H9 (cell line): ENCODE results near the gene B4GALT3. TPM values are rescaled to one million over a fixed set of nuclear protein-coding genes. Genes with fewer than 3 reads are reported as not detected.

ENCODE experiments used
- DNase-seq: peaks from one replicate; pipeline ENCODE4 v3.0.0-alpha.2; 2017
- H2AFZ ChIP-seq: one replicate; pipeline ENCODE4 v1.6.1; 2013; ENCODE audit warnings: mild to moderate bottlenecking, low read length, control low read depth, moderate library complexity
- H2AK5ac ChIP-seq: 2 replicates; pipeline ENCODE4 v1.6.1; 2013; ENCODE audit warnings: low read length, control low read depth, mixed read lengths; ENCODE audit not compliant: insufficient read length
- H2BK120ac ChIP-seq: one replicate; pipeline ENCODE4 v1.6.1; 2013; ENCODE audit warnings: low read depth, mild to moderate bottlenecking, low read length, control low read depth, inconsistent platforms; ENCODE audit not compliant: poor library complexity, severe bottlenecking
- H2BK12ac ChIP-seq: 2 replicates; pipeline ENCODE4 v1.6.1; 2013; ENCODE audit warnings: low read length, control low read depth, mixed read lengths, low read depth; ENCODE audit not compliant: insufficient read length
- H2BK15ac ChIP-seq: 2 replicates; pipeline ENCODE4 v1.6.1; 2013; ENCODE audit warnings: low read depth, low read length, control low read depth
- H2BK20ac ChIP-seq: one replicate; pipeline ENCODE4 v1.6.1; 2013; ENCODE audit warnings: low read depth, mild to moderate bottlenecking, low read length, control low read depth, inconsistent platforms; ENCODE audit not compliant: poor library complexity, severe bottlenecking
- H2BK5ac ChIP-seq: 2 replicates; pipeline ENCODE4 v1.6.1; 2013; ENCODE audit warnings: low read length, control low read depth, mixed read lengths; ENCODE audit not compliant: insufficient read length
- H3K14ac ChIP-seq: 2 replicates; pipeline ENCODE4 v1.6.1; 2013; ENCODE audit warnings: low read length, control low read depth; ENCODE audit not compliant: insufficient read depth
- H3K18ac ChIP-seq: 2 replicates; pipeline ENCODE4 v1.6.1; 2013; ENCODE audit warnings: low read depth, mild to moderate bottlenecking, mixed read lengths, low read length, control low read depth; ENCODE audit not compliant: insufficient read length
- H3K23ac ChIP-seq: 2 replicates; pipeline ENCODE4 v1.6.1; 2013; ENCODE audit warnings: low read length, control low read depth, mixed read lengths, low read depth; ENCODE audit not compliant: insufficient read length
- H3K23me2 ChIP-seq: 2 replicates; pipeline ENCODE4 v1.6.1; 2013; ENCODE audit warnings: low read depth, mild to moderate bottlenecking, mixed read lengths, low read length, control low read depth; ENCODE audit not compliant: insufficient read length, poor library complexity, severe bottlenecking
- H3K27ac ChIP-seq: 2 replicates; pipeline ENCODE4 v1.5.1; 2013; ENCODE audit warnings: low read length, control low read depth, mixed read lengths, low read depth; ENCODE audit not compliant: insufficient read length
- H3K27me3 ChIP-seq: 2 replicates; pipeline ENCODE4 v1.6.1; 2013; ENCODE audit warnings: low read length, control low read depth, inconsistent platforms; ENCODE audit not compliant: insufficient read depth
- H3K4ac ChIP-seq: 2 replicates; pipeline ENCODE4 v1.6.1; 2013; ENCODE audit warnings: low read depth, mild to moderate bottlenecking, control low read depth, inconsistent platforms, low read length, moderate library complexity
- H3K4me1 ChIP-seq: 2 replicates; pipeline ENCODE4 v1.6.1; 2013; ENCODE audit warnings: low read length, control low read depth, inconsistent platforms; ENCODE audit not compliant: insufficient read depth
- H3K4me2 ChIP-seq: 2 replicates; pipeline ENCODE4 v1.6.1; 2013; ENCODE audit warnings: low read length, control low read depth, mixed read lengths; ENCODE audit not compliant: insufficient read length, insufficient read depth
- H3K56ac ChIP-seq: 2 replicates; pipeline ENCODE4 v1.6.1; 2013; ENCODE audit warnings: low read depth, mild to moderate bottlenecking, mixed read lengths, low read length, control low read depth; ENCODE audit not compliant: insufficient read length
- H3K79me1 ChIP-seq: 2 replicates; pipeline ENCODE4 v1.6.1; 2013; ENCODE audit warnings: low read depth, mild to moderate bottlenecking, moderate library complexity, low read length, control low read depth, inconsistent platforms; ENCODE audit not compliant: insufficient read depth, poor library complexity, severe bottlenecking
- H3K79me2 ChIP-seq: 2 replicates; pipeline ENCODE4 v1.6.1; 2013; ENCODE audit warnings: low read length, control low read depth, inconsistent platforms; ENCODE audit not compliant: insufficient read depth
- H3K9ac ChIP-seq: 2 replicates; pipeline ENCODE4 v1.6.1; 2013; ENCODE audit warnings: low read length, control low read depth, mixed read lengths; ENCODE audit not compliant: insufficient read length; ENCODE audit errors: extremely low read depth
- H3K9me3 ChIP-seq: one replicate; pipeline ENCODE4 v1.6.1; 2013; ENCODE audit warnings: low read depth, low read length, inconsistent platforms; ENCODE audit not compliant: control insufficient read depth
- H3T11ph ChIP-seq: one replicate; pipeline ENCODE4 v1.6.1; 2013; ENCODE audit warnings: mild to moderate bottlenecking, low read length, control low read depth, inconsistent platforms
- H4K20me1 ChIP-seq: one replicate; pipeline ENCODE4 v1.6.1; 2013; ENCODE audit not compliant: control insufficient read depth, insufficient read length, insufficient read depth
- H4K5ac ChIP-seq: 2 replicates; pipeline ENCODE4 v1.6.1; 2013; ENCODE audit warnings: low read depth, mild to moderate bottlenecking, mixed read lengths, low read length, control low read depth; ENCODE audit not compliant: insufficient read length
- H4K8ac ChIP-seq: replicated peaks from 2 replicates; pipeline ENCODE4 v1.6.1; 2013; ENCODE audit warnings: low read length, control low read depth, mixed read lengths, low read depth; ENCODE audit not compliant: insufficient read length
- H4K91ac ChIP-seq: 2 replicates; pipeline ENCODE4 v1.6.1; 2013; ENCODE audit warnings: low read depth, mild to moderate bottlenecking, moderate library complexity, mixed read lengths, low read length, control low read depth; ENCODE audit not compliant: insufficient read length
- H3K27ac Mint-ChIP-seq, 3 experiments: 2 replicates in 2 of 3; 3 replicates in 1 of 3; pipeline ENCODE4 v1.8.0; 2020 to 2021; ENCODE audit warnings: mixed read lengths in 3 of 3, mild to moderate bottlenecking in 1 of 3, moderate library complexity in 1 of 3
- H3K27me3 Mint-ChIP-seq: 2 replicates; pipeline ENCODE4 v1.8.0; 2021; ENCODE audit warnings: low read depth, mild to moderate bottlenecking, moderate library complexity, mixed read lengths
- H3K36me3 Mint-ChIP-seq, 3 experiments: 2 replicates in 2 of 3; 3 replicates in 1 of 3; pipeline ENCODE4 v1.8.0; 2020 to 2021; ENCODE audit warnings: low read depth in 3 of 3, mixed read lengths in 3 of 3; ENCODE audit not compliant: insufficient read depth in 1 of 3
- H3K4me1 Mint-ChIP-seq, 2 experiments: 2 replicates each; pipeline ENCODE4 v1.8.0; 2020; ENCODE audit warnings: mixed read lengths in 2 of 2
- H3K4me3 Mint-ChIP-seq, 2 experiments: 2 replicates in 1 of 2; 3 replicates in 1 of 2; pipeline ENCODE4 v1.8.0; 2020 to 2021; ENCODE audit warnings: mild to moderate bottlenecking in 2 of 2, mixed read lengths in 2 of 2, moderate library complexity in 1 of 2
- H3K9me3 Mint-ChIP-seq, 2 experiments: 2 replicates in 1 of 2; 3 replicates in 1 of 2; pipeline ENCODE4 v1.8.0; 2020; ENCODE audit warnings: mild to moderate bottlenecking in 2 of 2, mixed read lengths in 2 of 2, moderate library complexity in 1 of 2
- CTCF ChIP-seq: fragments of 200-600 bp; sonication (generic); conservative IDR thresholded peaks from 3 replicates; pipeline ENCODE4 v1.8.0; 2021; ENCODE audit warnings: antibody characterized with exemption, mild to moderate bottlenecking
- WGBS: extraction: QIAGEN DNeasy Blood & Tissue Kit; methylation state at CpG from one replicate; pipeline ENCODE4 v1.1.7; 2013; ENCODE audit warnings: missing lambda C conversion rate, low lambda C conversion rate, mixed read lengths; ENCODE audit not compliant: insufficient read length; ENCODE audit errors: extremely low coverage; 5-methylcytosine and 5-hydroxymethylcytosine counted together
- microRNA-seq: library from miRNA; unstranded; fragments of <30 nt; microRNA quantifications from one replicate; pipeline ENCODE4, GENCODE V29; 2020; ENCODE audit warnings: borderline microRNAs expressed
- total RNA-seq: library from RNA; stranded (reverse); gene quantifications from 2 replicates; pipeline ENCODE4 v1.2.1, GENCODE V29; 2021

Gene B4GALT3
- total RNA-seq, 1 experiment from 2014 or later: 31.8 TPM

- Mint-ChIP-seq H3K4me3 (no peak overlapping the region), H3K27me3 (no peaks in the 10 kb centered on the region), H3K4me1 (peaks cover 15 to 21% of the 10 kb centered on the region in 2 experiments), H3K36me3 (peaks cover 38 to 71% (median 66%) of the 10 kb centered on the region in 3 experiments; a peak in 6 of 7 replicates), H3K27ac (no peak overlapping the region), H3K9me3 (no peaks in the 10 kb centered on the region)
- Histone ChIP-seq H4K5ac (no peak overlapping the region), H4K91ac (no peak overlapping the region), H3K4me1 (peaks cover 5% of the 10 kb centered on the region; the same call in 1 of the 2 replicates), H2BK12ac (no peak overlapping the region), H4K8ac (no peak overlapping the region), H3K9ac (no peak overlapping the region), H3K27ac (no peak overlapping the region), H3K79me2 (peaks cover 2% of the 10 kb centered on the region; the same call in 1 of the 2 replicates), H3K79me1 (no peaks in the 10 kb centered on the region), H2BK5ac (no peak overlapping the region), H2BK15ac (no peak overlapping the region), H4K20me1 (no peaks in the 10 kb centered on the region), H3K18ac (no peak overlapping the region), H3K27me3 (no peaks in the 10 kb centered on the region), H3K56ac (no peak overlapping the region), H2AK5ac (no peak overlapping the region), H3K9me3 (no peaks in the 10 kb centered on the region), H3T11ph (no peak overlapping the region), H3K4me2 (no peak overlapping the region), H3K23ac (no peak overlapping the region), H2BK20ac (no peak overlapping the region), H2AFZ (no peak overlapping the region), H2BK120ac (no peak overlapping the region), H3K23me2 (peaks cover 9% of the 10 kb centered on the region), H3K4ac (no peak overlapping the region), H3K14ac (no peak overlapping the region)
- TF ChIP-seq CTCF: no peak
- WGBS: no CpG with 5 or more reads among the region's 4 CpGs
- no peak for DNase-seq
Observed at GRCh38 chr1:161121834-161122233, 55.5 kb downstream of the B4GALT3 start.

Small RNAs within 50 kb of the gene (microRNA-seq; reads per million reads assigned to microRNA genes)
- not detected for gene MIR5187

Other genes with a start within 250 kb of the B4GALT3 start
- gene ITLN2, start 222.7 kb downstream of the B4GALT3 start, total RNA-seq: 2.4 and 2.9 TPM in 2 replicates
- 159 and 174 TPM in 2 replicates for gene F11R, start 156.4 kb downstream of the B4GALT3 start, total RNA-seq
- 73.7 and 77.0 TPM in 2 replicates for gene TSTD1, start 138.5 kb downstream of the B4GALT3 start, total RNA-seq
- gene USF1, start 131.5 kb downstream of the B4GALT3 start, total RNA-seq: 58.6 and 59.2 TPM in 2 replicates
- gene ARHGAP30, start 107.6 kb downstream of the B4GALT3 start, total RNA-seq: 0.13 TPM in 2 replicates
- 0.33 and 0.64 TPM in 2 replicates for gene NECTIN4, start 87.9 kb downstream of the B4GALT3 start, total RNA-seq
- 6.6 and 7.0 TPM in 2 replicates for gene KLHDC9, start 79.1 kb downstream of the B4GALT3 start, total RNA-seq
- 71.8 and 76.1 TPM in 2 replicates for gene PFDN2, start 59.5 kb downstream of the B4GALT3 start, total RNA-seq
- gene NIT1, start 59.4 kb downstream of the B4GALT3 start, total RNA-seq: 39.0 and 39.6 TPM in 2 replicates
- 44.7 and 46.7 TPM in 2 replicates for gene DEDD, start 44.8 kb downstream of the B4GALT3 start, total RNA-seq
- gene UFC1, start 23.5 kb downstream of the B4GALT3 start, total RNA-seq: 93.4 and 93.5 TPM in 2 replicates
- gene USP21, start 18.0 kb downstream of the B4GALT3 start, total RNA-seq: 17.9 and 18.4 TPM in 2 replicates
- gene PPOX, start 11.1 kb downstream of the B4GALT3 start, total RNA-seq: 33.4 and 39.8 TPM in 2 replicates
- 7.0 and 9.1 TPM in 2 replicates for gene ADAMTS4, start 21.5 kb upstream of the B4GALT3 start, total RNA-seq
- gene NDUFS2, start 24.9 kb upstream of the B4GALT3 start, total RNA-seq: 80.3 and 84.5 TPM in 2 replicates
- 0.44 and 0.90 TPM in 2 replicates for gene FCER1G, start 37.8 kb upstream of the B4GALT3 start, total RNA-seq
- gene APOA2, start 46.1 kb upstream of the B4GALT3 start, total RNA-seq: not detected in 2 replicates
- gene TOMM40L, start 48.6 kb upstream of the B4GALT3 start, total RNA-seq: 12.8 and 13.5 TPM in 2 replicates
- gene NR1I3, start 60.7 kb upstream of the B4GALT3 start, total RNA-seq: not detected in 2 replicates
- gene PCP4L1, start 81.2 kb upstream of the B4GALT3 start, total RNA-seq: 0.66 and 0.83 TPM in 2 replicates
- 2.7 and 3.6 TPM in 2 replicates for gene MPZ, start 132.5 kb upstream of the B4GALT3 start, total RNA-seq
- gene SDHC, start 136.9 kb upstream of the B4GALT3 start, total RNA-seq: 198 and 206 TPM in 2 replicates
- not detected in 2 replicates for gene CFAP126, start 190.4 kb upstream of the B4GALT3 start, total RNA-seq